NCI-H1930 (cell line): ENCODE measurements around the gene UNC5A.

ENCODE experiments used
- DNase-seq, 2 experiments: peaks; one replicate each; lab custom pipeline; 2025; lab: John Stamatoyannopoulos, UW

Gene UNC5A

GRCh38 chr5:176846335-176847140 is 36.2 kb downstream of the UNC5A start:
- no peak for DNase-seq

- no peak for DNase-seq
Observed at GRCh38 chr5:176847148-176847547, 36.8 kb downstream of the UNC5A start.

GRCh38 chr5:176847726-176848290 is 37.4 kb downstream of the UNC5A start:
- DNase-seq, result no peak

GRCh38 chr5:176848651-176849050 is 38.3 kb downstream of the UNC5A start:
- no peak for DNase-seq

- no peak for DNase-seq
Observed at GRCh38 chr5:176849611-176850227, 39.4 kb downstream of the UNC5A start.

- DNase-seq, result no peak
Observed at GRCh38 chr5:176850371-176851245, 40.2 kb downstream of the UNC5A start.

GRCh38 chr5:176851380-176851779 is 41.0 kb downstream of the UNC5A start:
- DNase-seq, result no peak

- no peak for DNase-seq
Observed at GRCh38 chr5:176851871-176852658, 41.7 kb downstream of the UNC5A start.

GRCh38 chr5:176853151-176853778 is 42.9 kb downstream of the UNC5A start:
- DNase-seq, result no peak

- no peak for DNase-seq
Observed at GRCh38 chr5:176854164-176854563, 43.8 kb downstream of the UNC5A start.

GRCh38 chr5:176855598-176855997 is 45.2 kb downstream of the UNC5A start:
- no peak for DNase-seq

- no peak for DNase-seq
Observed at GRCh38 chr5:176856746-176857145, 46.4 kb downstream of the UNC5A start.

GRCh38 chr5:176857216-176857893 is 47.0 kb downstream of the UNC5A start:
- no peak for DNase-seq

- DNase-seq, result no peak
Observed at GRCh38 chr5:176857894-176858273, 47.5 kb downstream of the UNC5A start.

- DNase-seq, result no peak
Observed at GRCh38 chr5:176859916-176860315, 49.6 kb downstream of the UNC5A start.

- no peak for DNase-seq
Observed at GRCh38 chr5:176860381-176860780, 50.0 kb downstream of the UNC5A start.

- no peak for DNase-seq
Observed at GRCh38 chr5:176861276-176861675, 50.9 kb downstream of the UNC5A start.

GRCh38 chr5:176862330-176862995 is 52.1 kb downstream of the UNC5A start:
- no peak for DNase-seq

- no peak for DNase-seq
Observed at GRCh38 chr5:176863041-176863764, 52.8 kb downstream of the UNC5A start.
